ENCODE data around the gene PIM3. TPM values are rescaled to one million over a fixed set of nuclear protein-coding genes. Genes with fewer than 3 reads are reported as not detected.

The PIM3 gene
- total RNA-seq, 2 donors from 2014 or later: 54.0 to 112 TPM

DNA sequence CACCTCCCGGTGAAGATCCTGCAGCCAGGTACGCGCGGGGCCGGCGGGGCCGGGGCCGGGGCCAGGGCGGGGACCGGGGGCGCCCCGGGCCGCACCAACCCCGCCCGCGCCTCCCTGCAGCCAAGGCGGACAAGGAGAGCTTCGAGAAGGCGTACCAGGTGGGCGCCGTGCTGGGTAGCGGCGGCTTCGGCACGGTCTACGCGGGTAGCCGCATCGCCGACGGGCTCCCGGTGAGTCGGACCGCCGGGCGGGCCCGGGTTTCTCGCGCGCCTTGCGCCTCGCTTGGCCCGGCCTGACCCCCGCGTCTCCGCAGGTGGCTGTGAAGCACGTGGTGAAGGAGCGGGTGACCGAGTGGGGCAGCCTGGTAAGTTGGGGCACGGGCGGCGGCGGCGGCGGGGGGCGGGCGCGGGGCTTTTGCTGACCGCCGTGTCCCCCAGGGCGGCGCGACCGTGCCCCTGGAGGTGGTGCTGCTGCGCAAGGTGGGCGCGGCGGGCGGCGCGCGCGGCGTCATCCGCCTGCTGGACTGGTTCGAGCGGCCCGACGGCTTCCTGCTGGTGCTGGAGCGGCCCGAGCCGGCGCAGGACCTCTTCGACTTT lies 531 bp downstream of the PIM3 start:
- no peak for ATAC-seq (ENCODE audit: insufficient number of reproducible peaks, low FRiP score, low read depth)
- Histone ChIP-seq H3K9me3 (no peaks in the 10 kb centered on the region), H3K36me3 (peaks cover 21% of the 10 kb centered on the region), H3K4me3 (peak overlapping the region; percentile 93), H3K27me3 (replicated peaks; ENCODE audit: insufficient read depth) (no peaks in the 10 kb centered on the region), H3K4me1 (ENCODE audit: control insufficient read depth in 1 of 2, low read depth in 2 of 2) (peaks cover 17 to 46% of the 10 kb centered on the region in 2 donors), H3K27ac (peak overlapping the region; percentile 90 to 93)
- TF ChIP-seq CTCF (IDR thresholded peaks at IDR 0.05): no peak
- DNase-seq (ENCODE audit: low spot score): no peak

DNA sequence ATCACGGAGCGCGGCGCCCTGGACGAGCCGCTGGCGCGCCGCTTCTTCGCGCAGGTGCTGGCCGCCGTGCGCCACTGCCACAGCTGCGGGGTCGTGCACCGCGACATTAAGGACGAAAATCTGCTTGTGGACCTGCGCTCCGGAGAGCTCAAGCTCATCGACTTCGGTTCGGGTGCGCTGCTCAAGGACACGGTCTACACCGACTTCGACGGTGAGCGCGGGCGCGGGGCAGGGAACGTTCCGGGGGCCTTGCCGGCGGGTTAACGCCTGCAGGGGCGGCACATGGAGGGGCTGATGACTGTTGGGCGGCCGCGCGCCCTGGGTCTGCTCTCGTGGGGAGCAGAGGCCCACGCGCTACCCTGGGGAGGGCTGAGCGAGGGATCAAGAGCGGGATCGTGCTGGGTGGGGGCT lies 1.0 kb downstream of the PIM3 start:
- ATAC-seq (ENCODE audit: insufficient number of reproducible peaks, low FRiP score, low read depth) (no peak), DNase-seq (ENCODE audit: low spot score) (no peak)
- no peaks in the 10 kb centered on the region for H3K27me3 ChIP-seq (replicated peaks; ENCODE audit: insufficient read depth)
- TF ChIP-seq CTCF (IDR thresholded peaks at IDR 0.05): no peak
- peak overlapping the region; percentile 90 to 93 for H3K27ac ChIP-seq
- H3K4me1 ChIP-seq (ENCODE audit: control insufficient read depth in 1 of 2, low read depth in 2 of 2): peaks cover 22 to 51% of the 10 kb centered on the region in 2 donors
- peaks cover 21% of the 10 kb centered on the region for H3K36me3 ChIP-seq
- H3K4me3 ChIP-seq: peak overlapping the region; percentile 93
- H3K9me3 ChIP-seq: no peaks in the 10 kb centered on the region

GRCh38 chr22:49962012-49962750 lies 1.6 kb downstream of the PIM3 start:
- peak; percentile 55 for DNase-seq (ENCODE audit: low spot score)
- Histone ChIP-seq H3K9me3 (no peaks in the 10 kb centered on the region), H3K27ac (peak overlapping the region; percentile 90 to 93), H3K4me1 (ENCODE audit: control insufficient read depth in 1 of 2, low read depth in 2 of 2) (peaks cover 26 to 55% of the 10 kb centered on the region in 2 donors), H3K4me3 (peak overlapping the region; percentile 93), H3K27me3 (replicated peaks; ENCODE audit: insufficient read depth) (no peaks in the 10 kb centered on the region), H3K36me3 (peaks cover 21% of the 10 kb centered on the region)
- ATAC-seq (ENCODE audit: insufficient number of reproducible peaks, low FRiP score, low read depth): peak; percentile 32
- TF ChIP-seq CTCF (IDR thresholded peaks at IDR 0.05): no peak

- Histone ChIP-seq H3K27ac (peak overlapping the region; percentile 90 to 93), H3K27me3 (replicated peaks; ENCODE audit: insufficient read depth) (no peaks in the 10 kb centered on the region), H3K4me1 (ENCODE audit: control insufficient read depth in 1 of 2, low read depth in 2 of 2) (peaks cover 31 to 61% of the 10 kb centered on the region in 2 donors), H3K9me3 (no peaks in the 10 kb centered on the region), H3K36me3 (peaks cover 21% of the 10 kb centered on the region), H3K4me3 (peak overlapping the region; percentile 93)
- no peak for TF ChIP-seq CTCF (IDR thresholded peaks at IDR 0.05)
- ATAC-seq (ENCODE audit: insufficient number of reproducible peaks, low FRiP score, low read depth) (no peak), DNase-seq (ENCODE audit: low spot score) (no peak)
Measured at GRCh38 chr22:49962751-49963646, 2.4 kb downstream of the PIM3 start.

DNA sequence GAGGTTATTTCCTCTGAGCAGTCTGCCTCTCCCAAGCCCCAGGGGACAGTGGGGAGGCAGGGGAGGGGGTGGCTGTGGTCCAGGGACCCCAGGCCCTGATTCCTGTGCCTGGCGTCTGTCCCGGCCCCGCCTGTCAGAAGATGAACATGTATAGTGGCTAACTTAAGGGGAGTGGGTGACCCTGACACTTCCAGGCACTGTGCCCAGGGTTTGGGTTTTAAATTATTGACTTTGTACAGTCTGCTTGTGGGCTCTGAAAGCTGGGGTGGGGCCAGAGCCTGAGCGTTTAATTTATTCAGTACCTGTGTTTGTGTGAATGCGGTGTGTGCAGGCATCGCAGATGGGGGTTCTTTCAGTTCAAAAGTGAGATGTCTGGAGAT lies 3.1 kb downstream of the PIM3 start:
- ATAC-seq (ENCODE audit: insufficient number of reproducible peaks, low FRiP score, low read depth) (no peak), DNase-seq (ENCODE audit: low spot score) (no peak)
- Histone ChIP-seq H3K27me3 (replicated peaks; ENCODE audit: insufficient read depth) (no peaks in the 10 kb centered on the region), H3K9me3 (no peaks in the 10 kb centered on the region), H3K27ac (peak overlapping the region; percentile 90 to 93), H3K36me3 (peaks cover 21% of the 10 kb centered on the region), H3K4me3 (peak overlapping the region; percentile 93), H3K4me1 (ENCODE audit: control insufficient read depth in 1 of 2, low read depth in 2 of 2) (peaks cover 33 to 61% of the 10 kb centered on the region in 2 donors)
- no peak for TF ChIP-seq CTCF (IDR thresholded peaks at IDR 0.05)
